Measurements from ENCODE around the gene MFAP2. TPM values are rescaled to one million over a fixed set of nuclear protein-coding genes. Genes with fewer than 3 reads are reported as not detected.
A peak's percentile ranks its signal among the peaks of the same experiment; 100 is the strongest.

MFAP2 gene
- total RNA-seq, 1 donor from 2014 or later, result 170 TPM

- no peaks in the 10 kb centered on the region for H3K27me3 Mint-ChIP-seq
- H3K4me1 Mint-ChIP-seq (ENCODE audit: low read depth), result peaks cover 15% of the 10 kb centered on the region
- DNase-seq (ENCODE audit: low spot score, unreplicated experiment), result no peak
- H3K4me3 Mint-ChIP-seq (ENCODE audit: low read depth), result no peak overlapping the region
- no peak for TF ChIP-seq CTCF (IDR thresholded peaks at IDR 0.05; ENCODE audit: unreplicated experiment)
- H3K27ac Mint-ChIP-seq, result no peak overlapping the region
- no peaks in the 10 kb centered on the region for H3K36me3 Mint-ChIP-seq (ENCODE audit: insufficient read depth)
- no peaks in the 10 kb centered on the region for H3K9me3 Mint-ChIP-seq (ENCODE audit: low read depth)
Observed at GRCh38 chr1:16927711-16928485, 52.5 kb downstream of the MFAP2 start.

GRCh38 chr1:16927256-16927655 lies 53.2 kb downstream of the MFAP2 start:
- Mint-ChIP-seq H3K4me1 (ENCODE audit: low read depth) (peaks cover 15% of the 10 kb centered on the region), H3K36me3 (ENCODE audit: insufficient read depth) (no peaks in the 10 kb centered on the region), H3K27ac (peak overlapping the region; percentile 74), H3K27me3 (no peaks in the 10 kb centered on the region), H3K9me3 (ENCODE audit: low read depth) (no peaks in the 10 kb centered on the region), H3K4me3 (ENCODE audit: low read depth) (no peak overlapping the region)
- TF ChIP-seq CTCF (IDR thresholded peaks at IDR 0.05; ENCODE audit: unreplicated experiment), result no peak
- no peak for DNase-seq (ENCODE audit: low spot score, unreplicated experiment)

GRCh38 chr1:16926491-16927073 lies 53.8 kb downstream of the MFAP2 start:
- H3K4me3 Mint-ChIP-seq (ENCODE audit: low read depth), result no peak overlapping the region
- DNase-seq (ENCODE audit: low spot score, unreplicated experiment), result no peak
- no peaks in the 10 kb centered on the region for H3K36me3 Mint-ChIP-seq (ENCODE audit: insufficient read depth)
- H3K27me3 Mint-ChIP-seq, result no peaks in the 10 kb centered on the region
- H3K9me3 Mint-ChIP-seq (ENCODE audit: low read depth), result no peaks in the 10 kb centered on the region
- no peak for TF ChIP-seq CTCF (IDR thresholded peaks at IDR 0.05; ENCODE audit: unreplicated experiment)
- peaks cover 18% of the 10 kb centered on the region for H3K4me1 Mint-ChIP-seq (ENCODE audit: low read depth)
- H3K27ac Mint-ChIP-seq, result peak overlapping the region; percentile 74

- Mint-ChIP-seq H3K36me3 (ENCODE audit: insufficient read depth) (no peaks in the 10 kb centered on the region), H3K4me1 (ENCODE audit: low read depth) (peaks cover 20% of the 10 kb centered on the region)
Observed at GRCh38 chr1:16925635-16926490, 54.6 kb downstream of the MFAP2 start.

More at GRCh38 chr1:16925635-16926490, 54.6 kb downstream of the MFAP2 start:
- Mint-ChIP-seq H3K27ac (no peak overlapping the region), H3K9me3 (ENCODE audit: low read depth) (no peaks in the 10 kb centered on the region), H3K4me3 (ENCODE audit: low read depth) (no peak overlapping the region), H3K27me3 (no peaks in the 10 kb centered on the region)
- DNase-seq (ENCODE audit: low spot score, unreplicated experiment), result no peak
- TF ChIP-seq CTCF (IDR thresholded peaks at IDR 0.05; ENCODE audit: unreplicated experiment), result no peak

All from progenitor cell of endocrine pancreas (in vitro differentiated cells).